Measurements from ENCODE around the gene MAPK8IP3.

MAPK8IP3 gene

DNA sequence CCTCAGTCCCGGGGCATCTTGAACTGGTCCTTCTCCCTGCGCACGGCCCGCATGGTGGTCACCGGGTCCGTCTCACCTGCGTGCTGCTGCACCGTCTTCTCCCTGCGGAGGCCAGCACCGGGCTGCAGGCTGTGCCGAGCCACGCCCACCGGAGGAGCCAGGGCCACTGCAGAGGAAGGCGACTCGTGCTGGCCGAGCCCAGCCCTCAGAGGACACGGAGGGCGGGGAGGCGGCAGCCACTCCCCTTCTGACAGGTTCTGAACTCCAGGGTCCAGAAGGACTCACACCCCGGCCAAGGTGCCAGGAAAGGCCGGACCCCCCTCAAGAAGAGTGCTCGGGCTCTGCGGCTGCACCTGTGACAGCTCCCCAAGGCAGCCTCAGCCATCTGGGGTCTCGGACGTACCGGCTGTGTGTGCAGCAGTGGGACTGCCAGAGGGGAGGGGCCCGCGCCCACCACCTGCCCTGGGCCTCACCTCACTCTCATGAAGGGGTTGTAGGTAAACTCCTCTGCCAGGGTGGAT lies 103.3 kb downstream of the MAPK8IP3 start:
- no peak for DNase-seq (ENCODE audit: low read depth)

DNA sequence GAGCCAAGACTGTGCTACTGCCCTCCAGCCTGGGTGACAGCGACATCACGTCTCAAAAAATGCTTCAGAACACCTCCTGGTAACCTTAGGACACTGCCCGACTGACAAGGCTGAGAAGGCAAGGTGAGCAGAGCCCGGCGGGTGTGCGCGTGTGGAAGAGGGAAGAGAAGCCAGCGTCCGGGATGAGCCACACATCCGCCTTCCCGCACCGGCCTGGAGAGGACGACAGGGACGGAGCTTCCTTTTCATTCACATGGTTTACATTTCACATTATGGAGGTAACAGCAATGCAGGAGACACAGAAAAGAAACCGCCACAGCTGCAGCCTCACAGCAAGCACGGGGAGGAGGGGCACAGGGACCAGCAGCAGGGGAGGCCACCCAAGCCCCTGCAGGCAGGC lies 104.1 kb downstream of the MAPK8IP3 start:
- no peak for DNase-seq (ENCODE audit: low read depth)

DNA sequence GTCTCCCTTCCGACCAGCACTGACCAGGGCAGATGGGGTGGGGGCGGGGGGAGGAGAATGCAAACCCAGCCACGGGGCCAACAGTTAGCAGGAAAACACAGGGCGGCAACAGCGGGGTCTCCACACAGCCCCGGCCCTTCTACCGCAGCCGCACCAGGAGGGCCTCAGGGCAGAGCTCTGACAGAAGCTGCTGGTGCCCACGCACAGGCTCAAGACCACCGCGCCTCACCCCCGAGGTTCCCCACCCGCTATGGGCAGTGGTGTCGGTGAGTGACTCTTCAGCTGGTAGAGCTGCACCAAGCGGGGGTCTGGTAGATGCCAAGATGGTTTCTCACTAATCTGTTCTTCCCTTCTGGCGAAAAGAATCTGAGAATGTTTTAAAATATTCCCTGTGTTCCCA lies 104.5 kb downstream of the MAPK8IP3 start:
- no peak for DNase-seq (ENCODE audit: low read depth)

DNA sequence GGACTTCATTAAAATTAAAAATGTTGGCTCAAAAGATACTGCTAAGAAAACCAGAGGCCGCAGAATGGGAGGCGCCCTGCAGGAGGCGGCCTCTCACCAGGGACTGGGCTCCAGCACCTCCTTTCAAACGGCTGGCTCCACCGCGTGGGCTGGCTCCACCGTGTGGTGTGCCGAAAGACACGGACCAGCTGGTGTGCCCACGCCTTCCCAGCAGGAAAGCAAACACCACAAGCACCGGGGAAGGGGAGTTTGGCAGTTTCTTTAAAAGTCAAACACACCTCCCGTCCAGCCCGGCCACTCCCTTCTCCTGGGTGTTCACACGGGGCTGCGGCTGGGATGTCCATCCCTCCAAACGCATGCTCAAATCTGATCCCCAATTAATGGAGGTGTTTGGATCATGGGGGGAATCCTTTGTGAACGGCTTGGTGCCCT lies 106.8 kb downstream of the MAPK8IP3 start:
- peak; percentile 58 for DNase-seq (ENCODE audit: low read depth)

DNA sequence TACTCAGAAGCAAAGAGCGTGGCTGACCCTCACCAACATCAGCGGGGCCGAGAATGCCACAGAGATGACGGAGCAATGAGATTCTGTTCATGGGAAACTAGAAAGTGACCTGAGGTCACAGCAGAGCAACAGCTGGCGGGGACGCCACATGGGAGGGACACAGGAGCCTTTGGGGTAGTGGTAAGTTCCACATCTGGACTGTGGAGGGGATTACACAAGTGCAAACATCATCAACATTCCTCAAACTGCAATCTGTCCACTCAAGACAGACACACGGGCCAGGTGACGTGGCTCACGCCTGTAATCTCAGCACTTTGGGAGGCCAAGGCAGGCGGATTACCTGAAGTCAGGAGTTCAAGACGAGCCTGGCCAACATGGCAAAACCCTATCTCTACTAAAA lies 109.5 kb downstream of the MAPK8IP3 start:
- DNase-seq (ENCODE audit: low read depth): no peak

DNA sequence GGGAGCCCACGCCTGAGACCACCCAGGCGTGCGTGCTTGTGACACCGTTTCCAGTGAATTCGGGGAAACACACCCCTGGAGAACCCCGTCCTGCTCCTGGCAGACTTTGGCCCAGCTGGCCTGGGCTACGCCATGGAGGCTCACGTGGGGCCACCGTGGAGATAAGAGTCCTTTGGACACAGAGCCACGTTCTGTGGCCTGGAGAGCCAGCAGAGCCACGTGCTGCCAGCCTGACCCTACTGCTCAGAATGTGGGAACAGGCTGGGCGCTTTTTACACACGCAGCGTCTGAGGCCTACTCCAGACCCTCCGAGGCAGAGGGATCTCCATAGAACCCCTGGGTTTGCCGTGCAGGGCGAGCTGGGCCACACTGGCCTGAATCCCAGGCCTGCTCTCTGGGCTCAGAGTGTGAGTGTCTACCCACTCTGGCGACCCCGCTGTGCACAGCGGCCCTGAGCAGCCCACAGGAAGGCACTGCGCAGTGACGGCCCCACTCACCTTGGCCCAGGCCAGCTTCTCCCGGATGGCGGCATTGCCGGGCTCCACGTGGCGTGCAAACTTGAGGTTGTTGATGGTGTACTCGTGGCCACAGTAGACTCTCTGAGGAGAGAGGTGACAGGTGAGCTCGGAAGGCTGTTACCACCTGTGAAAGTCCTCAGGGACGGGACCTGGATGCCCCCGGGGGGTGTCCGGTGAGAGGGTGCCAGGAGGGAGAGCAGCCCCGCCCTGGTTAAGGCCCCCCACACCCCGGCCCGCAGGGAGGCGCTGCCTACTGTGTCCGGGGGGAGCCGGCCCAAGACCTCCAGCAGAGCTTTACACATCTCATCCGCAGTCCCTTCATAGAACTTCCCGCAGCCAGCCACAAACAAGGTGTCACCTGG lies 110.6 kb downstream of the MAPK8IP3 start:
- DNase-seq (ENCODE audit: low read depth): no peak

DNA sequence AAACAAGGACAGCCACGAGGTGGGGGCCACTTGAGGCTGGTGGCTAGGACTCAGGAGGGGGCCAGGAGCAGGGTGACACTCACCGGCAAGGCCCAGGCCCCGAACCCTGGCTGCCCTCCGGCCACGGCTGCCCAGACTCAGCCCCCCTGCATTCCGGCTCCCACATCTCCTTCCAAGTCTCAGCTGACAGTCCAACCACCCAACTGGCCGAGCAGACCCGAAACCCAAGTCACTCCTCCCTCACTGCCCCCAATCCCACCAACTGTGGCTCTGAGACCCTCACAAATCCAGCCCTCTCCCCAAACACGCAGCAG lies 111.2 kb downstream of the MAPK8IP3 start:
- DNase-seq (ENCODE audit: low read depth): no peak

DNA sequence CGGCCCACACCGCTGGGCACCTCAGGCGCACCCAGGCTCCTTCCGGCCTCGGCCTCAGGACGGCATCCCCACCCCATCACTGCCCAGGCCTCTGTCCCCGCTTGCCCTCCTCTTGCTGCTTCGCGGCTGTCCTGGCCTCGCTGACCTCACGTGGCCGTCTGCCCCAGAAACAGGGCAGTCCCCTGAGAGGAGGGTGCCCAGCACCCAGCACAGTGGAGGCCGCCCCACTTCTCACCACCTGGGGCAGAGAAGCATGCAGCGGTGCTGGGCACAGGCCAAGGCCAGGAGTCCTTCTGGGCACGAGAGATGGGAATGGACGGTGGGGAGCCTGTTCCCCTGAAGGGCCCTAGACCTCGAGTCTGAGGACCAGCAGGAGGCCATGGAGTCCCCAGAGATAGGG lies 111.7 kb downstream of the MAPK8IP3 start:
- DNase-seq (ENCODE audit: low read depth): no peak

DNA sequence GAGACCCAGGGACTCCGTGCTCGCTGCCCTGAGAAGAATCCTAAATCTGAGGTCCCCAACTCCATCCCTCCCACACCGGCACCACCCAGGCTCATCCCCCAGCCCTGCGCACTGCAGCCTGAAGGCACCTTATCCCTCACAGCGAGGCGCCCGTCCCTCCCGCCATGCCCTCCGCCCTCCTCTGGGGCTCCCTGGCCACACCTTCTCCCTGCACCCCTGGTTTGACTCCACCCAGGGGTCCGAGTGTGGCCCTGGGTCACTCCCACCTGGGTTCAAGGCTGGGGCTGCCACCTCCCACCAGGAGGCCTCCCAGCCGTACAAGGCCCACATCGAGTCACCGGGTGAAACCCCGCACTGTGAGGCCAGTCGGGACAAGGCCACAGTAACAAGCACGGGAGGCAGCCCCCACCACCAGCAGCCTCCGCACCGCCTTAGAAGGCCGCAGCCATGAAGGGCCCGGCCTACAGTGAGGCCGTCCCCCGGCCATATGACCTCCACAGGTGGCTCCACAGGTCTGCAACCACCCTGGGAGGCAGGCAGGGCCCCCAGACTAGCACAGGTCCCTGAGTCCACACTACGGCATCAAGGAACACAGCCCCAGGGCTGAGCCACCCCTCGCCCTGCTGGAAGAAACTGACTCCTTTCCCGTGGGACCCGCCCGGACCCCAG lies 112.3 kb downstream of the MAPK8IP3 start:
- no peak for DNase-seq (ENCODE audit: low read depth)

DNA sequence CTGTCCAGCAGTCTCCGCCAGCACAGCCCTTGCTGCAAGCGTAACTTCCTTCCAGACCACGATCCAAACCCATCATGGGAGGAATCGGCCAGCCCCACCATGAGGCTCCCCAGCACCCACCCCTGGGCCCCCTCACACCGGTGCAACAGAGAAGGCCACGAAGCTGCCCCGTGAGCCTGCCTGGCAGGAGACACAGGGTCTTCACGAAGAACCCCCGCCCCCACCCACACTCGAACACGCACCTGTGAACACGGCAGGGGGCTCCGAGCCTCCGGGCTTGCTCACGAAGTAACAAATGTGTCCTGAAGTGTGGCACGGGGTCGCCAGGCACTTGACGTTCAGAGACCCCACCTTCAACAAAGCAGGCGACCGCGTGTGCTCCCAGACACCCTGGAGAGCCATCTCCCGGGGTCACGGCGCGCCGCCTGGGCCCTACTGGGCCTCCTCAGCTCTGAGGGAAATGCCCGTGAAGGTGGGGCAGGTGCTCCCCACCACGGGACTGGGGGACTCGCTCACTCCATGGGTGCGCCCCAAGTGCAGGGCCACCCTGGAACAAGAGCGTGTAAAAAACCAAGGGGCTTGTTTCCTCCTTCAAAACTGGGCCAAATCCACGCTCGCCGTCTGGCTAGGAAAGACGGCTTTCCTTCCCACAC lies 113.0 kb downstream of the MAPK8IP3 start:
- DNase-seq (ENCODE audit: low read depth): no peak

DNA sequence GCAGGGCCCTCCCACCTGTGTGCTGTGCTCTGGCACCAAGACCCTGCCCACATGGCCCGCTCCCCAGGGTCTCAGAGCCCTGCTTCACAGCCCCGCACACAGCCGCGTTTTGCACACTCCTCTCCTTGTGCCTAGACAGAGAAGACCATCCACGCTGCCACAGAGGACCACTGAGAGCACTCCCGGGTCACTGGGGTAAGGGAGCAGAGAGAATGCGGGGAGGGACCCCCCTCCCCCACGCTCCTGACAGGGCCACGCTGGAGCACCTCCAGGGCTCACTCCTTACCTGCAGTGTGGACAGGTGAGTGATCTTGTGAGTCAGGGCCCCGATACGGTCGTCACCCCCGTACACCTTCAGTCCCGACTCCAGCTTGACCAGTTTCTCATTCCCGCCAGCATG lies 113.6 kb downstream of the MAPK8IP3 start:
- DNase-seq (ENCODE audit: low read depth): no peak
